Dedifferentiated amniotic fluid mesenchymal stem cell (primary cell): ENCODE results near the gene PTPRN2.

ENCODE experiments used
- DNase-seq: peaks from one replicate; pipeline ENCODE4 v3.0.0-alpha.2; 2016; ENCODE audit errors: extremely low spot score

Gene PTPRN2

DNA sequence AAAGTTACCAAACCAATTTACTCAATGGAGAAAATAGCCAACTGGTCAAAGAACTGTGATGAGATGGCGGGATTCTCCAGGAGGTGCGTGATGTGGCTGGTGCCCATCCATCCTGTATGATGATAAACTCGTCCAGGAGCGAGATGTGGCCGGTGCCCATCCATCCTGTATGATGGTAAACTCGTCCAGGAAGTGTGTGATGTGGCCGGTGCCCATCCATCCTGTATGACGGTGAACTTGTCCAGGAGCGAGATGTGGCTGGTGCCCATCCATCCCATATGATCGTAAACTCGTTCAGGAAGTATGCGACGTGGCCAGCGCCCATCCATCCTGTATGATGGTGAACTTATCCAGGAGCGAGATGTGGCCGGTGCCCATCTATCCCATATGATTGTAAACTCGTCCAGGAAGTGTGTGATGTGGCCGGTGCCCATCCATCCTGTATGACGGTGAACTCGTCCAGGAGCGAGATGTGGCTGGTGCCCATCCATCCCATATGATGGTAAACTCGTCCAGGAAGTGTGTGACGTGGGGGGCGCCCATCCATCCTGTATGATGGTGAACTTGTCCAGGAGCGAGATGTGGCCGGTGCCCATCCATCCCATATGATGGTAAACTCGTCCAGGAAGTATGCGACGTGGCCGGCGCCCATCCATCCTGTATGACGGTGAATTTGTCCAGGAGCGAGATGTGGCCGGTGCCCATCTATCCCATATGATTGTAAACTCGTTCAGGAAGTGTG, 754.6 kb downstream of the PTPRN2 start:
- no peak for DNase-seq

DNA sequence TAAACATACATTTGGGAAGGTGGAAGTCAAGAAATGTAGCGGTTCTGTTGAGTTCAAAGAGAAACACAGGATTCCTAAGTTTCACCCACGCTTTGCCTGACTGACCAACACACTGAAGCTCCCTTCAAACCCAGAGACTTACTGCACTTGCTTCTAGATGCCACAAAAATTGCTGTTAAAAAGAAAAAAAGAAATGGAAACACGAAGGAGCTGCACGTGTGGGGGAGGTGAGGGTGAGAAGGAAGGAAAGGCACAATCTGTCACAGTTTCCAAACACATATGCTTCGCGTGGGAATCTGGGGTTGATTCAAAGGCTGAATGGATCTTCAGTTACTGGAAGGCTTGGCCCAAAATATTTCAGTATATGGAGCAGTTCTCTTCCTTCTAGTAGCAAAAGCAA, 755.2 kb downstream of the PTPRN2 start:
- DNase-seq = no peak

DNA sequence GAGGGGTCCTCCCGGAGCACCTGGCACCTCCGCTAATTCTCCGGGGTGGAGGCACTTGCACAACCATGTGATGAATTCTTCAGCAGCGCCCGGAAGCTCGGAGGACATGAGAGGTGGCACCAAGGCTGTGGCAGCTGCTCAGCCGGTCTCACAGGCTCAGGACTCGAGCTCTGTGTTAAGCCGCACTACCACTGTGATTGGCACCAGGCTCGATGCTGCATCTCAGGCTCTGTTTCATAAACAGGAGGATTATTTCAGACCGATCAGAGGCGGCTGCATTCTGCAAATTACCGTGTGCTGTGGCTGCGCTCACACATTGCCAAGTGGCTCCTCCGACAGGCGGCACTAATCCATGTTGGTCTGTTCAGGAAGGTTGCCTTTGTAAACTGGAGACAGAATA, 755.6 kb downstream of the PTPRN2 start:
- no peak for DNase-seq

DNA sequence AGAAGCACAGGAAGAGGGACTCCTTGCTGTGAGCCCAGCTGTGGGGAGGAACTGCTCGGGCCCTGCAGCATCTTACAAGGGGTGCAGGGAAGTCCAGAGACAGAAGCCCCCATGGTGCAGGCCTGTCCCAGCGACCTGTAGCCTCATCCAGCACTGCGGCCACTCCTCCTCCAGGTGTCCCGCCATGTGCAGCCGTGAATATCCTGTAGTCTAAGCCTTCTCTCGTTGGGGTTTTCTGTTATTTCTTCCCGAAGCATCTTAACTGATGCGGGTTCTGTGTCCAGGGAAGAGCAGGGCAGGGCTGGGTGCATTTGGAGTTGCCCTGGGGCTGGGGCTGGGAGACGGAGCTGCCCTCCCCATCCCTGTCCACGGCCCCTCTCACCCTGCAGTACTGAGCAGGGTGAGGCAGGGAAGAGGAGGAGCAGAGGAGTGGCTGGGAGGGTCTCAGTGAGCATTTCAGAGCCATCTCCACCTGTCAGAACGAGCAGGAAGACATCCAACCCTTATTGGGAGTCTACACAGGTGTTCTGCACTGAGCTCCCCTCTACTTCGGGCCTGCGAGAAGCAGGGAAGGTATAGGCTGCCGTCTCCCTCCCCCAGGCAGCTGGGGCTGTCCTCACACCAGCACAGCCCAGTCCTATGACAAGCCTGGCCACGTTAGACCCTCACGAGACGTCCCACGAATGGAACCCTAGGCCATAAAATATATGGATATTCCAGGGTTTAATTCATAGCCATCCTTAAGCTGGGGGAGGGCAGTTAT, 756.3 kb downstream of the PTPRN2 start:
- DNase-seq = no peak

DNA sequence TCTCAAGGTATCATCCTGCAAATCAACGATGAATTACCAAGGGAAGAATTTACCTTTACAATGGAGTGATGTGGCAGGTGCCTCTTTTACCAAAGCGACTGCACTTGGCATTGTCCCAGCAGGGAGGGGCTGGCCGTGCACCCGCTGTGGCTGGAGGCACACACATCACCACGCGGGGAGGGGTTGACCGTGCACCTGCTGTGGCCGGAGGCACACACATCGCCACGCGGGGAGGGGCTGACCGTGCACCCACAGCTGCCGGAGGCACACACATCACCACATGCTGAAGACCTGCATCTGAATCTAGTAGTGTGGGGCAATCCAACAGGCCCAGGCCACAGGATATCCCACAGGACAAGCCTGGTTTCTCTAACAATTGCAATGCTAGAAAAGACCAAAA, 757.3 kb downstream of the PTPRN2 start:
- DNase-seq = no peak

DNA sequence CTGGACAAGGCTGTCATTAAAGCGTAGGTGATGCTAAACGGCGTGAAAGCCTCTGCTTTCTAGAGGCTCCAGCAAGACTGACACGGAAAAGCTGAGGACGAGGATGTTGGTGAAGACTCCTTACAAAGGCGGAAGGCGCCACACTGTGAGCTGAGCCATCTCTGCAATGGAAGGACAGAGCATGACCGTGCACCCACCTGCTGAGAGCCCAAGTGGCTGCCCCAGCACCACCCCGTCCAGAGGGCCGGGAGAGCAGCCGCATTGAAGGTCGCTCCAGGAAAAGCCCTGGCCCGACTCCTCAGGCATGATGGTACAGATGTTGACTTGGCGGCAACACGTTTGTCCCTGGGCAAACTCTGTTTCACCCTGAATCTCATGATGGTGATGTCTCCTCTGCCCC, 758.1 kb downstream of the PTPRN2 start:
- no peak for DNase-seq

DNA sequence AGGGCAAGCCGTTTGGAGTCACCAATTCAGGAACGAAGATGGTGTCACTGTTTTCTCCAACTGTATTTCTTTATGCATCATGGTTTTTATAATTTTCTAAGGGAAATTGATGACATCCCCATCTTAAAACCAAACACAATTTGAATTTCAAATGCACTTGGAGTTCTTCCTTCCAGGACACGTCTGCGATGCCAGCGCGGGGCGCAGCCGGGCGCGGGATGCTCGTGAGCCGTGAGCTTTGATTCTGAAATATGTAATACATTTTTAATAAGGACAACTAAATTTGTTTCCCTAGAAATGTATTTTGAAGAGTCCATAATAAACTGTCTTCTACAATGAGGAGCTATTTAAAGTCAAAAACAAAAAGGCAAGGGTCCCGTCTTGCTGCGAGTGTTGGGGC, 758.7 kb downstream of the PTPRN2 start:
- no peak for DNase-seq

DNA sequence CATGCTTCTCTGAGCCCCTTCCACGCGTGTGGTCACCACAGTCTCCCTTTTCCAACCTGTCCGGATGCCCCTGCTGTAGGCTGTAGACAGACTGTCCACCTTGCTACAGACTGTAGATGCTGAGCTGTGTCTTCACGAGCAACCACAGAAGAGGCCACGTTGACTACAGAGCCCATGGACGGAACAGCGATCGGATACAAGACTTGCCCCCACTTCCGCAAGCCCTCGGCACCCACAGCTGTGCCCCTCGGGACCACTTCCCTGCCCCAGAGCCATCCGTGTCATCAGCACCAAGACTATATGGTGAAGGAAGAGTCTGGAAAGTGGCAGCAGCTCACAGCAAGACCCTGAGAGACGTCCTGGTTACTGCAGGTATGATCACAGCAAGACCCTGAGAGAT, 759.4 kb downstream of the PTPRN2 start:
- no peak for DNase-seq

DNA sequence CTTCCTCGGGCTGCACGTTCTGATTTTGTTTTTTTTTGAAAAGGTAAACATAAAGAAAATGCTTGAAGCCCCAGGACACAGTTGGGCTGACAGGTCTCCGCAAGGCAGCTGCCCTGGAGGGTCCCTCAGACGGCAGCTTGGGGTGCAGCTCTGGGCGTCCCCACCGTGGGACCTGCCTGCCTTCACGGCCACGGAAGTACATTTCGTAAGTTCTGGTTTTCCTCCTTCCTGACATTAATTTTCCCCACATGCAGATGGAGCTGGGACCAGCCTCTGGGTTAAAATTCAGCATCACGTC, 759.8 kb downstream of the PTPRN2 start:
- no peak for DNase-seq

DNA sequence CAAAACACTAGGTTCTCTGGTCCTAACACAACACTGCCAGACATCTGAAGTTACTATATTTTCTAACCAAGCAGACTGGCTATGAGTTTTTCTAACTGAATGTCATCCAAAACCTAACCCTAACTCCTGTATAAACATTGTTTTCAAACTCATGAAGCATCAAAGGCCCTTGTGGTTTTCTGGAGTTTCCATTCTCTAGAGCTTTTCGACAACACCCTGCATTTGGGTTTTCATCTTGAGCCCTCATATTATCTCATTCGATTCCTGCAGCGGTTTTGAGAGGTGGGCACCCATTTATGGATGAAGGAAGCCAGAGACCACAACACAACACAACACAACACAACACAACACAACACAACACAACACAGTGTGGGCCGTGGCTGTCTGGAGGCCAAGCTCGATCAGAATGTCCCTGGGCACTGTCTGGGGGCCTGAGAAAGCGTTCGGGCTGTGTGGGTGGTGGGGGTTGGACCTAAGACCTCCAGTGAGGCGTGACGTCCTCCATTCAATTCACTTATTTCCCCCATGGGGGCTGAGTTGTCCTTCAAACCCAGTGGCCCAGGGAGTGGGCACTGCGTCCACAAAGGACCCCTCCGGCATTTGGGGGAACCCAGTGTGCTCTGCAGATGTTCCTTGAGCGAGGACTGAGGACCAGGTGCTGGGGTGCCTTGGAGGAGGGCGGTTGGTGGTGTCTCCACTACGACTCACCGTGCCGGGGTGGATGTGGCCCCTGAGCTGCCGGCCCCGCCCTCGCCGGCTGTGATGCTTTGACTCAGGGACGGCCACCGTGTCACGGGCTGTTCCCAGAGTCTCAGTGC, 760.4 kb downstream of the PTPRN2 start:
- DNase-seq = no peak

DNA sequence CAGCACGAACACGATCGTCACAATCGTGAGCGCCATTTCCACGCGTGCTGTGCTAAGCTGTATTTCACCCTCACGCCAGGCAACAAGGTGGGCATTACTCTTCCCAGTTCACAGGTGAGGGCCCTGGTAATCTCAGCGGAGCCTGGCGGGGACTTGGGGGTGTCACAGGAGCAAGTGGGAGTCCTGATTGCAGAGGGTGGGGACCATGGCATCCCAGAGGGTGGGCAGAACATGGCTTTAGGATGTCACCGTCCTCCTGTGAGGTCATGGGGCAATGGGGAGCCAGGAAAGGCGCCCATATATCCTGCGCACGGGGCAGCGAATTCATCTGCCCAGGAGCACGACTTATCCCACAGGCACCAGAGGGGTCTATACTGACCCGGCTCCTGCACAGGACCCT, 761.1 kb downstream of the PTPRN2 start:
- no peak for DNase-seq

DNA sequence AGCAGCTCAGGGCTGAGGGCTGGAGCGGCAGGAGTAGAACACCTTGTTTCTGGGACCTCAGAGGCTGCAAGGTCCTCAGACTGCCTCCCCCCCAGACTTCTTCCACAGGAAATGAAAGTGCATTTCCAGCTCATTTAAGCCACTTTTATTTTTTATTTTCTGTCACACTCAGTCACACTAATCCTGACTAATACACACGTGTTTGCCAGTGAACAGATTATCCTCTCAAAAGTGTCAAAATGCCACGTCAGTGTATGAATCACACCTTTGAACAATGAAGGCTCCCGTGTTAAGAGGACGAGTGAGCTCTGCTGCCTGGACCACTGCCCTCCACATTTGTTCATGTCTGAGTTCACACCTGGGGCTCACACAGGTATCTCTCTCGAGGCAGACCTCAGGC, 762.3 kb downstream of the PTPRN2 start:
- no peak for DNase-seq

DNA sequence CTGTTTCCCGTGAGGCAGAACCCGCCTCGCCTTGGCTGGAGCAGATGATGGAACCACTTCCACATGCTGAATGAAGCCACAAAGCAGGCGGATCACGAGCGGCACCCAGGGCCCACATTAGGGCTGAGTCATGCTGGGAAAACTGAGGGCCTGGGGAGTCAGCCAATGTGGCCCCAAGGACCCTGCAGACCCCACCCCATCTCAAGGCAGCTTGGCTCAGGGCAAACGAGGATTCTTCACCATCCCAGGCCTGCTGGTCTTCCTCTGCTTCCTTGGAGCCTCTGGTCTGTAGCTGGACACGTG, 762.9 kb downstream of the PTPRN2 start:
- DNase-seq = no peak

DNA sequence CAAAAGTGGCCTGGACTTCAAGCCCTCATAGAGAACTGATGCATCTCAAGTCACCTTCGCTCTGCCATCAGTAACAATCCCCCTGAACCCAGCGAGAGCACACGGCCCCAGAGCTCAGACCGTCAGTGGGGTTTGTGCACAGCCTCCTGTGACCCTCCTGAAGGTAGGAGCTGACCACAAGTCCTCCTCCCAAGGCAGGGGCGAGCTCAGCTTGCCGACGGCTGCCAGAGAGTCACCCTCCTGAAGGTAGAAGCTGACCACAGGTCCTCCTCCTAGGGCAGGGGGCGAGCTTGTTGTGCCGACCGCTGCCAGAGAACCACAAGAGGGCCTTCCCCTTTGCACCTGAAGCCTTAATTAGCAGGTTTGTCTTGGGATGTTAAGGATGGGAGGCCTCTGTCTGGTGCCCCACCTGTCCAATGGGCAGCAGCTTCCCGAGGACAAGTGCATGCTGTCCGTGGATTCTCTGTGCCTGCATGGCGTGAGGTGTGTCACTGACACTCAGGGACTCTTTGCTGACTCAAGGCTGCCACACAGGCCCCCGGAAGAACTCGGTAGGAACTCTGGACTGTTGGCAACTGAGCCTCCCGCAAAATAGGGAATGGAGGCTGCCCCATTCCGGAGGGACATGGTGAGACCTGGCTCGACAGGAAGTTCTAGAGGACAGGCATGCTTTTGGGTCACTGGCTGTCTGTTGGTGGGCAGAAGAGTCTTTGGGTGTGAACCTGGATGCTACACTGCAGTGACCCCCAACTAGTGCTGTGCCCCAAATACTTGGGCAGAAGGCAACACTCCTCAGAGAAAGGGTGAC, 763.4 kb downstream of the PTPRN2 start:
- DNase-seq = no peak

DNA sequence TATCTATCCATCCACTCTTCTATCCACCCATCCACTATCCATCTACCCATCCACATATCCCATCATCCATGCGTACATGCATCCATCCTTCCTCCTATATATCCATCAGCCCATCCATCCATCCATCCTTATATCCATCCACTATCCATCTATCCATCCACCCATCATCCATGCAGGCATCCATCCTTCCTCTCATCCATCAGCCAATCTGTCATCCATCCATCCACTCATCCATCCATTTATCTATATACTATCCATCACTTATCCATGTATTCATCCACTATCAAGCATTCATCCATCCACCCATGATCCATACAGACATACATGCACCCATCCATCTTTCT, 765.0 kb downstream of the PTPRN2 start:
- no peak for DNase-seq

DNA sequence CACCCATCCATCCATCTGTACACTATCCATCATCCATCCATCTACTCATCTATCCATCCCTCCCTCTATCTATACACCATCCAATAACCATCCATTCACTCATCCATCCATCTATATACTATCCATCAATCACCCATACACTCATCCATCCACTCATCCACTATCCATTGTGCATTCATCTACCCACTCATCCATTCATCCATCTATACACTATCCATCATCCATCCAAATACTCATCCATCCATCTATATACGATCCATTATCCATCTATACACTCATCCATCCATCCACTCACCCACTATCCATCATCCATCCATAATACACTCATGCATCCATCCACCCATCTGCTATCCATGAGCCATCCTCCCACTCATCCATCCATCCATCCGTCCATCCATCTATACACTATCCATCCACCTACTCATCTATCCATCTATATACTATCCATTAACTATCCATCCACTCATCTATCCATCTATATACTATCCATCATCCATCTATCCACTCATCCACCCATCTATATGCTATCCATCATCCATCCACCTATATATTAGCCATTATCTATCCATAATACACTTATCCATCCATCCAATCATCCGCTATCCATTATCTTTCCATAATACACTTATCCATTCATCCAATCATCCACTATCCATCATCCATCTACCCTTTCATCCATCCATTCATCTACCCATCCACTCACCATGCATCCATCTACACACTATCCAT, 765.5 kb downstream of the PTPRN2 start:
- no peak for DNase-seq

DNA sequence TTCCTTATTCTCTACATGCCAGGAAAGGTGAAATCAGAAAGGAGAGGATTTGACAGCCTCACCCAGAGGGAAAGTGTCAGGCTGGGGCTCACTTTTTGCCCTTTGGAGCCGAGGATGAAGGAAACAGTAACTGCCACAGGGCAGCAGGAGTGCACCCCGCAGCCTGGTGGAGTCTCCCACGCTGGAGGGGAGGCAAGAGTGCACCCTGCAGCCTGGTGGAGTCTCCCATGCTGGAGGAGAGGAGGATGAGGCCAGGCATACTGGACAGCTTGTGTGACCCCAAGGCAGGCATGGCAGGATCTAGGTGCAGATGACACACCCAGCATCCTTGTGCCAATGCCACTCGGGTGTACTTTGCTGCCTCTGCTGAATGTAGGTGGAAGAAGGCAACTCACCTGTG, 766.8 kb downstream of the PTPRN2 start:
- DNase-seq = no peak

DNA sequence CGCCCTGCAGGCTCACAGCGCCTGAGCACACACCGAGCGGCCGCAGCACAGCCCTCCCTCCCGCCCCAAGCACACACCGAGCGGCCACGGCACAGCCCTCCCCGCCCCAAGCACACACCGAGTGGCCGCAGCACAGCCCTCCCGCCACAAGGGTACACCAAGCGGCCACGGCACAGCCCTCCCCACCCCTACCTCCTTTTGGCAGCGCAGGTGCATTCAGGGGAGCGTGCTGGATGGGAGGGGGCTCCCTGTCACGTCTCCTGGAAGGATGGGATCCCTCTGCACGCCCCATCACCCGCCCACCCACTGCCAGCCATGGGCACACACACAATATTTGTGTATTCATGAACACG, 768.2 kb downstream of the PTPRN2 start:
- DNase-seq = no peak

DNA sequence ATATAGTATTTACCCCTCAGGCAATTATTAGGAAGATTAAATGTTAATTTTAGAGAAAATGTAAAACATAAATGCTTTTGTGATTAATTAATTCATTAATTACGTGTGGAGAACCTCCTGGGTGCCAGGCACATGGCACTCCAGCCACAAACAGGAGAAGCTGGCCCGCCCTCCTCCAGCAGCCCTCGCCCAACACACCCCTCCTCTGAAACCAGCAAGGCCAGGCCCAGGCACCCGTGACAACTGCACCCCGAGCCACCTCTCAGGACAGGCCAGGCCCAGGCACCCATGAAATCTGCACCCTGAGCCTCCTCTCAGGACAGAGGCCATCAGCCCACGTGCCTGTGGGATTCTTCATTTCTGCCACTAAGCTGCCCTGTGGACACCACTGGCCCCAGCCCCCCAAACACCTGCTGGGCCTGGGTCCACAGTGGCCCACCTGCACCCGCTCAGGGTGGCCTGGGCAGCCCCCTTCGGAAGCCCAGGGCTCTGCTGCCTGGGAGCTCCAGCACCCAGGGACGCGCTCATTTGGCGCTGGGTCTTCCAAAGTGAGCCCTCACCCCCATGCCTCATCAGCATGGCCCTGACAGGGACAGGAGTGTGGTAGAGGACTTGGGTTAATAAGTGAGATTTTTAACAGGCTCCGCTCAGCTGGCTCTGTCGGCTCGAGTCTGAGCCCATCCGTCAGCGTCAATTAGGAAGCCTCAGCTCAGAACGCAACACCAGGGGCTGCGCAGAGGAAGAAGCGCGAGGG, 768.7 kb downstream of the PTPRN2 start:
- DNase-seq = no peak

DNA sequence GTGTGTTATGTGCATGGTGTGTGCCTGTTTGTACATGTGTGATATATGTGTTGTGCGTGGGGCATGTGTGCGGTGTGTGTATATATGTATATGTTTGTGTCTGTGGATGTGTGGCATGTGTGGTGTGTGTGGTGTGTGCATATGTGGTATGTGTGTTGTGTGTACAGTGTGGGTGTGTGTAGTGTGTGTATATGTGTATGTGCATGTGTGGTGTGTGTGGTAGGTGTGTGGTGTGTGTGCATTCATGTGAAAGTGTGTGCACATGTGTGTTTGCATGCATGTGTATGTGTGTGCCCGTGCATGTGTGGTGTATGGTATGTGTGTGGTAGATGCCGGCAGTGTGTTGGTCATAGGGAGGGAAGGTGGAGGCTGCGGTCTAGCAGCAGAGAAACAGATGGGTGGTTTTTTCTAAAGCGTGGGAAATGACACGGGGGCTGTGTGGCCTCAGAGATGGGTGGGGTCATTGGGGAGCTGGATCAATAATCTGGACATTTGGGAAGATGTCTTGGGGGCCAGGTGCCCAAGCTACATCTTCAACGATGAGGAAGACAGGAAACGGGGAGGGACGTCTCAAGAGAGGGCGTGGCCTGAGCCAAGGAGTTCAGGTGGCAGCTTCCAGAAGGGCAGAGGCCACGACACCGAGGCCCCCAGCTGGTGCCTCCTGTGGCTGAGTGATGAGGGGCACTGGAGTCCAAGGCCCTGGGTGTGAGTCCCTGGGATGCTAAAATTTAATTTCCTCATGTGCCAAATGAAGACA, 769.5 kb downstream of the PTPRN2 start:
- no peak for DNase-seq
